ENCODE measurements around the gene CRTC1.

The CRTC1 gene

GRCh38 chr19:18708452-18709231 lies 25.2 kb downstream of the CRTC1 start:
- TF ChIP-seq, protein P1, sequence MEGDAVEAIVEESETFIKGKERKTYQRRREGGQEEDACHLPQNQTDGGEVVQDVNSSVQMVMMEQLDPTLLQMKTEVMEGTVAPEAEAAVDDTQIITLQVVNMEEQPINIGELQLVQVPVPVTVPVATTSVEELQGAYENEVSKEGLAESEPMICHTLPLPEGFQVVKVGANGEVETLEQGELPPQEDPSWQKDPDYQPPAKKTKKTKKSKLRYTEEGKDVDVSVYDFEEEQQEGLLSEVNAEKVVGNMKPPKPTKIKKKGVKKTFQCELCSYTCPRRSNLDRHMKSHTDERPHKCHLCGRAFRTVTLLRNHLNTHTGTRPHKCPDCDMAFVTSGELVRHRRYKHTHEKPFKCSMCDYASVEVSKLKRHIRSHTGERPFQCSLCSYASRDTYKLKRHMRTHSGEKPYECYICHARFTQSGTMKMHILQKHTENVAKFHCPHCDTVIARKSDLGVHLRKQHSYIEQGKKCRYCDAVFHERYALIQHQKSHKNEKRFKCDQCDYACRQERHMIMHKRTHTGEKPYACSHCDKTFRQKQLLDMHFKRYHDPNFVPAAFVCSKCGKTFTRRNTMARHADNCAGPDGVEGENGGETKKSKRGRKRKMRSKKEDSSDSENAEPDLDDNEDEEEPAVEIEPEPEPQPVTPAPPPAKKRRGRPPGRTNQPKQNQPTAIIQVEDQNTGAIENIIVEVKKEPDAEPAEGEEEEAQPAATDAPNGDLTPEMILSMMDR (IDR thresholded peaks at IDR 0.05), result no peak
- no peak overlapping the region for H2AFZ ChIP-seq
- no peaks in the 10 kb centered on the region for H3K9me3 ChIP-seq (ENCODE audit: control insufficient read depth, low read length)
- H3K36me3 ChIP-seq (ENCODE audit: control insufficient read depth, insufficient read depth, low read length), result no peaks in the 10 kb centered on the region
- no peaks in the 10 kb centered on the region for H3K27me3 ChIP-seq (ENCODE audit: control insufficient read depth, insufficient read depth, low read length)
- peaks cover 3% of the 10 kb centered on the region for H3K4me1 ChIP-seq
- no peak overlapping the region for H3K4me3 ChIP-seq (ENCODE audit: low read depth, low read length)
- no peak overlapping the region for H3K4me2 ChIP-seq (ENCODE audit: low read length)
- no peak overlapping the region for H3K9ac ChIP-seq
- H3K79me2 ChIP-seq, result peaks cover 65% of the 10 kb centered on the region
- no peak overlapping the region for H3K27ac ChIP-seq

GRCh38 chr19:18709546-18709945 lies 26.1 kb downstream of the CRTC1 start:
- TF ChIP-seq, protein P1 (IDR thresholded peaks at IDR 0.05), result no peak
- H3K9ac ChIP-seq, result no peak overlapping the region
- no peaks in the 10 kb centered on the region for H3K9me3 ChIP-seq (ENCODE audit: control insufficient read depth, low read length)
- H3K79me2 ChIP-seq, result peaks cover 74% of the 10 kb centered on the region
- no peak overlapping the region for H3K4me3 ChIP-seq (ENCODE audit: low read depth, low read length)
- no peaks in the 10 kb centered on the region for H3K36me3 ChIP-seq (ENCODE audit: control insufficient read depth, insufficient read depth, low read length)
- no peaks in the 10 kb centered on the region for H3K27me3 ChIP-seq (ENCODE audit: control insufficient read depth, insufficient read depth, low read length)
- H3K4me1 ChIP-seq, result peaks cover 3% of the 10 kb centered on the region
- no peak overlapping the region for H3K27ac ChIP-seq
- no peak overlapping the region for H2AFZ ChIP-seq
- no peak overlapping the region for H3K4me2 ChIP-seq (ENCODE audit: low read length)

DNA sequence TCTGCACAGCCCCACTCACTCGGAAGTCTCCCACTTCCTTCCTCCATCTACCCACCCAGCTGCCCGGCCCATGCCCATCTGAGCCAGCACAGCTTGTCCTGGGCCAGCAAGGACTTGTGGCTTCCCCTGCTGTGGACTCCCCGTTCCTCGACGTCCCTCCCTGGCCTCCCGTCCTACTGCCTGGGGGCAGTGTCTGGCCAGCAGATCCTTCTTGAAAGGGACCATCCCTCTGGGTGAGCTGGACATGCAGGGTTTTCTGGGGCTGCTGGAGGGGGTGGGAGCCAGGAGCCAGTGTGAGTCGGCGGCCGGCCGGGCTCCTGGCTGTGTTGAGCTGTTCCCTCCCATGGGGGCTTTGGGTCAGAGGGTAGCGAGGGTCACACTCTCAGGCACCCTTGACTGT lies 26.7 kb downstream of the CRTC1 start:
- no peak overlapping the region for H3K9ac ChIP-seq
- no peak overlapping the region for H3K4me2 ChIP-seq (ENCODE audit: low read length)
- TF ChIP-seq, protein P1 (IDR thresholded peaks at IDR 0.05), result no peak
- H3K27ac ChIP-seq, result no peak overlapping the region
- H3K27me3 ChIP-seq (ENCODE audit: control insufficient read depth, insufficient read depth, low read length), result no peaks in the 10 kb centered on the region
- H3K36me3 ChIP-seq (ENCODE audit: control insufficient read depth, insufficient read depth, low read length), result no peaks in the 10 kb centered on the region
- peaks cover 80% of the 10 kb centered on the region for H3K79me2 ChIP-seq
- no peaks in the 10 kb centered on the region for H3K9me3 ChIP-seq (ENCODE audit: control insufficient read depth, low read length)
- no peak overlapping the region for H2AFZ ChIP-seq
- peaks cover 3% of the 10 kb centered on the region for H3K4me1 ChIP-seq
- H3K4me3 ChIP-seq (ENCODE audit: low read depth, low read length), result no peak overlapping the region

GRCh38 chr19:18710996-18711751 lies 27.7 kb downstream of the CRTC1 start:
- no peaks in the 10 kb centered on the region for H3K36me3 ChIP-seq (ENCODE audit: control insufficient read depth, insufficient read depth, low read length)
- H3K4me3 ChIP-seq (ENCODE audit: low read depth, low read length), result no peak overlapping the region
- H2AFZ ChIP-seq, result no peak overlapping the region
- TF ChIP-seq, protein P1 (IDR thresholded peaks at IDR 0.05), result no peak
- H3K4me2 ChIP-seq (ENCODE audit: low read length), result no peak overlapping the region
- H3K79me2 ChIP-seq, result peaks cover 90% of the 10 kb centered on the region
- no peak overlapping the region for H3K9ac ChIP-seq
- H3K27ac ChIP-seq, result no peak overlapping the region
- H3K9me3 ChIP-seq (ENCODE audit: control insufficient read depth, low read length), result no peaks in the 10 kb centered on the region
- peaks cover 3% of the 10 kb centered on the region for H3K4me1 ChIP-seq
- no peaks in the 10 kb centered on the region for H3K27me3 ChIP-seq (ENCODE audit: control insufficient read depth, insufficient read depth, low read length)
